ENCODE results near the gene MON2. TPM values are rescaled to one million over a fixed set of nuclear protein-coding genes. Genes with fewer than 3 reads are reported as not detected.

MON2 gene
- total and polyA plus RNA-seq, 2 of the 13 experiments (the other 11 are each of a cell fraction or from before 2014, with no cell fraction given): 10.5 to 24.8 TPM

- peak; percentile 66; the same call in 1 of the 2 replicates for TF ChIP-seq E2F5 (CRISPR knock-in tag; conservative IDR thresholded peaks at IDR 0.05)
- 0 out of 2 replicates have a peak, but pooled peaks have one; percentile 49 for TF ChIP-seq ZNF230 (CRISPR knock-in tag; IDR thresholded peaks at IDR 0.05)
- no peak for TF ChIP-seq NCOA2 (CRISPR knock-in tag; IDR thresholded peaks at IDR 0.05)
- TF ChIP-seq RARG (CRISPR knock-in tag; IDR thresholded peaks at IDR 0.05; ENCODE audit: low read depth): no peak
- TF ChIP-seq THAP8 (CRISPR knock-in tag; IDR thresholded peaks at IDR 0.05; ENCODE audit: borderline replicate concordance): no peak
- TF ChIP-seq ZNF580 (CRISPR knock-in tag; IDR thresholded peaks at IDR 0.05; ENCODE audit: borderline replicate concordance, low read depth): peak; percentile 46; the same call in 1 of the 2 replicates
- TF ChIP-seq CENPBD1 (CRISPR knock-in tag; IDR thresholded peaks at IDR 0.05; ENCODE audit: borderline replicate concordance, low read depth): 0 out of 2 replicates have a peak, but pooled peaks have one; percentile 34
- TF ChIP-seq ZNF775 (CRISPR knock-in tag; IDR thresholded peaks at IDR 0.05; ENCODE audit: borderline replicate concordance): peak; percentile 63; the same call in 1 of the 2 replicates
- TF ChIP-seq HES4 (CRISPR knock-in tag; IDR thresholded peaks at IDR 0.05; ENCODE audit: borderline replicate concordance): 0 out of 2 replicates have a peak, but pooled peaks have one; percentile 50
- TF ChIP-seq NFE2 (CRISPR knock-in tag; IDR thresholded peaks at IDR 0.05): no peak
- TF ChIP-seq ZNF343 (CRISPR knock-in tag; IDR thresholded peaks at IDR 0.05): peak; percentile 9; the same call in 1 of the 2 replicates
- no peak for TF ChIP-seq SIX1 (CRISPR knock-in tag; IDR thresholded peaks at IDR 0.05; ENCODE audit: borderline replicate concordance)
- no peak for TF ChIP-seq HDAC6 (IDR thresholded peaks at IDR 0.05; ENCODE audit: low read depth, low read length)
- TF ChIP-seq ZNF577 (CRISPR knock-in tag; IDR thresholded peaks at IDR 0.05; ENCODE audit: borderline replicate concordance, low read depth): no peak
- TF ChIP-seq ZSCAN5A (CRISPR knock-in tag; IDR thresholded peaks at IDR 0.05; ENCODE audit: borderline replicate concordance): peak; percentile 75; the same call in 1 of the 2 replicates
- peak; percentile 90; the same call in 1 of the 2 replicates for TF ChIP-seq ZNF816 (CRISPR knock-in tag; IDR thresholded peaks at IDR 0.05; ENCODE audit: borderline replicate concordance)
- TF ChIP-seq ZBTB1 (CRISPR knock-in tag; IDR thresholded peaks at IDR 0.05; ENCODE audit: borderline replicate concordance): no peak
- TF ChIP-seq GZF1 (CRISPR knock-in tag; IDR thresholded peaks at IDR 0.05): no peak
- TF ChIP-seq TFDP2 (CRISPR knock-in tag; IDR thresholded peaks at IDR 0.05): peak; percentile 93
- peak; percentile 74 for TF ChIP-seq CTCF (CRISPR knock-in tag; IDR thresholded peaks at IDR 0.05)
- 0 out of 2 replicates have a peak, but pooled peaks have one; percentile 49 for TF ChIP-seq SIN3A (IDR thresholded peaks at IDR 0.05; ENCODE audit: borderline replicate concordance, low read depth, low read length)
Measured at GRCh38 chr12:62603061-62603810, 136.6 kb downstream of the MON2 start (continued).
